HepG2 (cell line): ENCODE data around the gene SWI5. TPM values are rescaled to one million over a fixed set of nuclear protein-coding genes. Genes with fewer than 3 reads are reported as not detected.

Experiments
- AFF4 ChIP-seq: sonication (generic); formaldehyde crosslinking; IDR thresholded peaks from 2 replicates; pipeline ENCODE4 v1.4.0; 2020; ENCODE audit warnings: missing genetic modification reagents
- HOMEZ ChIP-seq: IDR thresholded peaks from 2 replicates; pipeline ENCODE4 v1.6.1; 2016; ENCODE audit warnings: low read depth
- IRF1 ChIP-seq: sonication (generic); formaldehyde crosslinking; IDR thresholded peaks from 2 replicates; pipeline ENCODE4 v1.4.0; 2020; ENCODE audit warnings: low read depth, mild to moderate bottlenecking, missing genetic modification reagents
- JUND ChIP-seq: sonication (generic); formaldehyde crosslinking; IDR thresholded peaks from 2 replicates; pipeline ENCODE4 v1.8.0; 2022; ENCODE audit warnings: mild to moderate bottlenecking, missing genetic modification reagents
- MTF2 ChIP-seq: sonication (generic); formaldehyde crosslinking; IDR thresholded peaks from 2 replicates; pipeline ENCODE4 v1.5.0; 2020; ENCODE audit warnings: missing genetic modification reagents, borderline replicate concordance
- SRSF1 ChIP-seq: fragments of 200-400 bp; formaldehyde crosslinking; optimal IDR thresholded peaks from 2 replicates; pipeline ENCODE3; 2017; ENCODE audit warnings: mild to moderate bottlenecking, low read depth, low read length, moderate library complexity
- TEF ChIP-seq: sonication (generic); formaldehyde crosslinking; IDR thresholded peaks from 2 replicates; pipeline ENCODE4 v1.5.0; 2020; ENCODE audit warnings: missing genetic modification reagents
- ZBTB14 ChIP-seq: sonication (generic); formaldehyde crosslinking; IDR thresholded peaks from 2 replicates; pipeline ENCODE4 v1.4.0; 2020; ENCODE audit warnings: missing genetic modification reagents
- ZNF556 ChIP-seq: sonication (generic); formaldehyde crosslinking; IDR thresholded peaks from 2 replicates; pipeline ENCODE4 v1.4.0; 2020; ENCODE audit warnings: mild to moderate bottlenecking, missing genetic modification reagents, borderline replicate concordance
- ZNF609 ChIP-seq: sonication (generic); formaldehyde crosslinking; IDR thresholded peaks from 2 replicates; pipeline ENCODE4 v1.4.0; 2020; ENCODE audit warnings: mild to moderate bottlenecking, missing genetic modification reagents, borderline replicate concordance
- ZNF710 ChIP-seq: sonication (generic); formaldehyde crosslinking; IDR thresholded peaks from 2 replicates; pipeline ENCODE4 v1.5.0; 2020; ENCODE audit warnings: mild to moderate bottlenecking, missing genetic modification reagents, borderline replicate concordance
- ZNF879 ChIP-seq: sonication (generic); formaldehyde crosslinking; IDR thresholded peaks from 2 replicates; pipeline ENCODE4 v1.8.1; 2023; ENCODE audit warnings: missing genetic modification reagents
- ZSCAN21 ChIP-seq: sonication (generic); formaldehyde crosslinking; IDR thresholded peaks from 2 replicates; pipeline ENCODE4 v1.8.0; 2022; ENCODE audit warnings: mild to moderate bottlenecking, missing genetic modification reagents, moderate library complexity, borderline replicate concordance
- polyA plus RNA-seq, 8 experiments: library from polyadenylated mRNA; depleted of rRNA in 3 of 8; stranded (reverse) in 7 of 8; unstranded in 1 of 8; fragments of >200 nt; fragmentation: Illumina TruSeq in 4 of 8; extraction: Trizol in 4 of 8; gene quantifications; 2 replicates each; pipeline versions ENCODE4 v1.2.1 to v1.2.3, GENCODE V29; 2011 to 2016; ENCODE audit warnings: low read depth in 4 of 8, missing spikeins in 1 of 8, mixed read lengths in 1 of 8; ENCODE audit not compliant: insufficient read depth in 1 of 8
- total RNA-seq, 5 experiments: library from RNA; depleted of rRNA; stranded (reverse); fragments of >200 nt; fragmentation: Illumina TruSeq; extraction: Trizol; gene quantifications; 2 replicates each; pipeline ENCODE4 v1.2.3, GENCODE V29; 2016; ENCODE audit warnings: low read depth in 1 of 5

Gene SWI5
- total and polyA plus RNA-seq, 2 of the 13 experiments (the other 11 are each of a cell fraction or from before 2014, with no cell fraction given): 39.2 to 41.0 TPM

- TF ChIP-seq IRF1 (CRISPR knock-in tag) (no peak), ZBTB14 (CRISPR knock-in tag) (no peak), ZNF609 (CRISPR knock-in tag) (no peak), ZNF556 (CRISPR knock-in tag) (no peak), JUND (CRISPR knock-in tag) (no peak), ZNF710 (no peak), ZSCAN21 (CRISPR knock-in tag) (peak; percentile 90), HOMEZ (CRISPR knock-in tag) (0 out of 2 replicates have a peak, but pooled peaks have one; percentile 15), SRSF1 (no peak), TEF (CRISPR knock-in tag) (no peak), MTF2 (no peak), ZNF879 (CRISPR knock-in tag) (no peak), AFF4 (CRISPR knock-in tag) (no peak)
These were observed at the start of gene SWI5 (continued) for GRCh38 chr9:128276008-128276573.
